ENCODE results near the gene ONECUT1. TPM values are rescaled to one million over a fixed set of nuclear protein-coding genes. Genes with fewer than 3 reads are reported as not detected.
A peak's percentile ranks its signal among the peaks of the same experiment; 100 is the strongest.

Gene ONECUT1
- total RNA-seq, 1 experiment from 2014 or later, result 35.9 TPM

- TF ChIP-seq ZMAT4 (CRISPR knock-in tag; IDR thresholded peaks at IDR 0.05), result no peak
- TF ChIP-seq NR2C2 (CRISPR knock-in tag; IDR thresholded peaks at IDR 0.05), result no peak
- TF ChIP-seq ATF6 (CRISPR knock-in tag; IDR thresholded peaks at IDR 0.05), result no peak
These were observed 27.5 kb downstream of the ONECUT1 start (continued) for GRCh38 chr15:52762621-52763020.

GRCh38 chr15:52760562-52760961 is 29.6 kb downstream of the ONECUT1 start:
- no peaks in the 10 kb centered on the region for H3K27me3 Mint-ChIP-seq (ENCODE audit: low read depth)
- no peak for ATAC-seq
- no peaks in the 10 kb centered on the region for H3K9me3 Mint-ChIP-seq
- 0 out of 2 replicates have a peak overlapping the region, but pooled peaks have one; percentile 0 for H3K27ac Mint-ChIP-seq
- peaks cover 60% of the 10 kb centered on the region for H3K36me3 Mint-ChIP-seq
- no peak for DNase-seq (ENCODE audit: low spot score)
- peaks cover 19% of the 10 kb centered on the region for H3K4me1 Mint-ChIP-seq
- ChIA-PET CTCF (interaction anchor here (1.0 kb wide), 1 partner anchor 8 kb away, joined by 3 read pairs; no protein-coding TSS in a partner anchor), POLR2A (interaction anchor here (0.5 kb wide), 1 partner anchor 17 kb away, joined by 3 read pairs; no protein-coding TSS in a partner anchor)
- no peak for TF ChIP-seq OVOL2 (CRISPR knock-in tag; IDR thresholded peaks at IDR 0.05; ENCODE audit: borderline replicate concordance)
- TF ChIP-seq ZNF671 (CRISPR knock-in tag; IDR thresholded peaks at IDR 0.05), result no peak
- no peak for TF ChIP-seq ZNF232 (CRISPR knock-in tag; IDR thresholded peaks at IDR 0.05)
- no peak for TF ChIP-seq STAT6 (CRISPR knock-in tag; conservative IDR thresholded peaks at IDR 0.05; ENCODE audit: low read depth)
- TF ChIP-seq MXD4 (CRISPR knock-in tag; IDR thresholded peaks at IDR 0.05; ENCODE audit: borderline replicate concordance), result no peak
- no peak for TF ChIP-seq MYBL2 (CRISPR knock-in tag; IDR thresholded peaks at IDR 0.05)
- no peak for TF ChIP-seq ZNF416 (CRISPR knock-in tag; IDR thresholded peaks at IDR 0.05)
- TF ChIP-seq FOXP4 (CRISPR knock-in tag; IDR thresholded peaks at IDR 0.05), result no peak
- TF ChIP-seq PREB (CRISPR knock-in tag; IDR thresholded peaks at IDR 0.05; ENCODE audit: borderline replicate concordance), result no peak
- no peak for TF ChIP-seq SOX15 (CRISPR knock-in tag; IDR thresholded peaks at IDR 0.05)
- no peak for TF ChIP-seq ZNF263 (CRISPR knock-in tag; IDR thresholded peaks at IDR 0.05; ENCODE audit: low read depth)
- TF ChIP-seq TCF7 (CRISPR knock-in tag; IDR thresholded peaks at IDR 0.05; ENCODE audit: low read depth), result no peak
- TF ChIP-seq MAX (CRISPR knock-in tag; IDR thresholded peaks at IDR 0.05), result no peak
- TF ChIP-seq FOXP1 (CRISPR knock-in tag; IDR thresholded peaks at IDR 0.05; ENCODE audit: borderline replicate concordance), result no peak
- TF ChIP-seq HMGA2 (CRISPR knock-in tag; IDR thresholded peaks at IDR 0.05), result no peak
- TF ChIP-seq ATF2 (CRISPR knock-in tag; IDR thresholded peaks at IDR 0.05; ENCODE audit: borderline replicate concordance, low read depth), result no peak
- no peak for TF ChIP-seq CREB1 (CRISPR knock-in tag; IDR thresholded peaks at IDR 0.05)
- no peak for TF ChIP-seq PRDM15 (CRISPR knock-in tag; IDR thresholded peaks at IDR 0.05)
- TF ChIP-seq NR3C1 (CRISPR knock-in tag; conservative IDR thresholded peaks at IDR 0.05; ENCODE audit: low read depth), result no peak
- no peak overlapping the region for H3K4me3 Mint-ChIP-seq
